ENCODE results near the gene RNASE12.

The RNASE12 gene

GRCh38 chr14:20630340-20631022, 39.3 kb upstream of the RNASE12 start:
- POLR2A ChIA-PET: interaction anchor here (0.6 to 0.8 kb wide), 2 partner anchors 161 to 288 kb away, joined by 3 to 6 read pairs; partner anchors contain the start of gene PNP
- TF ChIP-seq CTCF (IDR thresholded peaks at IDR 0.05; ENCODE audit: control extremely low read depth, extremely low read depth, low read depth, missing control alignments): no peak
- peak; percentile 33 for DNase-seq (ENCODE audit: extremely low spot score)
- CTCF ChIA-PET: interaction anchor here (0.7 to 3.3 kb wide), 9 partner anchors 9 to 227 kb away, joined by 3 to 16 read pairs (median 3); no protein-coding TSS in a partner anchor

- ChIA-PET POLR2A (no interaction called here), CTCF (interaction anchor here (1.2 to 2.6 kb wide), 4 partner anchors 10 to 50 kb away, joined by 3 to 7 read pairs (median 4); no protein-coding TSS in a partner anchor)
- no peak for TF ChIP-seq CTCF (IDR thresholded peaks at IDR 0.05; ENCODE audit: control extremely low read depth, extremely low read depth, low read depth, missing control alignments)
- no peak for DNase-seq (ENCODE audit: extremely low spot score)
These were observed 37.1 kb upstream of the RNASE12 start for GRCh38 chr14:20628063-20628854.

GRCh38 chr14:20627346-20628027, 36.3 kb upstream of the RNASE12 start:
- no peak for TF ChIP-seq CTCF (IDR thresholded peaks at IDR 0.05; ENCODE audit: control extremely low read depth, extremely low read depth, low read depth, missing control alignments)
- ChIA-PET CTCF (interaction anchor here (1.2 to 2.6 kb wide), 4 partner anchors 9 to 51 kb away, joined by 3 to 7 read pairs (median 4); no protein-coding TSS in a partner anchor), POLR2A (no interaction called here)
- no peak for DNase-seq (ENCODE audit: extremely low spot score)

GRCh38 chr14:20626274-20626673, 35.1 kb upstream of the RNASE12 start:
- POLR2A ChIA-PET: no interaction called here
- no peak for DNase-seq (ENCODE audit: extremely low spot score)
- CTCF ChIA-PET: interaction anchor here (2.6 kb wide), 1 partner anchor 32 kb away, joined by 5 read pairs; no protein-coding TSS in a partner anchor
- TF ChIP-seq CTCF (IDR thresholded peaks at IDR 0.05; ENCODE audit: control extremely low read depth, extremely low read depth, low read depth, missing control alignments): no peak

GRCh38 chr14:20624495-20625070, 33.4 kb upstream of the RNASE12 start:
- DNase-seq (ENCODE audit: extremely low spot score): peak; percentile 56
- CTCF ChIA-PET: interaction anchor here (1.0 to 3.2 kb wide), 3 partner anchors 7 to 25 kb away, joined by 3 to 21 read pairs (median 3); no protein-coding TSS in a partner anchor
- no peak for TF ChIP-seq CTCF (IDR thresholded peaks at IDR 0.05; ENCODE audit: control extremely low read depth, extremely low read depth, low read depth, missing control alignments)
- POLR2A ChIA-PET: no interaction called here

- no peak for DNase-seq (ENCODE audit: extremely low spot score)
- CTCF ChIA-PET: interaction anchor here (1.0 to 3.2 kb wide), 5 partner anchors 8 to 75 kb away, joined by 3 to 21 read pairs (median 3); no protein-coding TSS in a partner anchor
- no peak for TF ChIP-seq CTCF (IDR thresholded peaks at IDR 0.05; ENCODE audit: control extremely low read depth, extremely low read depth, low read depth, missing control alignments)
- POLR2A ChIA-PET: no interaction called here
These were observed 32.6 kb upstream of the RNASE12 start for GRCh38 chr14:20623798-20624197.

Data from GM10248 (cell line).